Measurements from ENCODE around the gene ABLIM2.

DNA sequence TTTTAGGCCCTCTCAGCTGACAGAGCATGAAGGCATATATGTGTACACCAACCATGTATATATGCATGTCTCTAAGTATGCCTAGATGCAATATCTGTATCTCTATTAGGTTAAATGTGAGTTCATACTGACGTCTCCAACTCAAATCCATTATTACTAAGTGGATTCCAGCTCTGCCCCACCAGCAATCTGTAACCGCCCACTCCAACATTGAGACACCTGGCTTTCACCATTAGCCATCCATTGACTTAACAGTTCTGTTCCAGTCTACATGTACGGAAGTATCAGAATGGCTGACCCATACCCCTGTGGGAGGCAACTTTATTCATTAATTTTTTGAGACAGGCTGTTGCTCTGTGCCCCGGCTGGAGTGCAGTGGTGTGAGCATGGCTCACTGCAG is 25.4 kb upstream of the ABLIM2 start:
- TF ChIP-seq, protein P1, sequence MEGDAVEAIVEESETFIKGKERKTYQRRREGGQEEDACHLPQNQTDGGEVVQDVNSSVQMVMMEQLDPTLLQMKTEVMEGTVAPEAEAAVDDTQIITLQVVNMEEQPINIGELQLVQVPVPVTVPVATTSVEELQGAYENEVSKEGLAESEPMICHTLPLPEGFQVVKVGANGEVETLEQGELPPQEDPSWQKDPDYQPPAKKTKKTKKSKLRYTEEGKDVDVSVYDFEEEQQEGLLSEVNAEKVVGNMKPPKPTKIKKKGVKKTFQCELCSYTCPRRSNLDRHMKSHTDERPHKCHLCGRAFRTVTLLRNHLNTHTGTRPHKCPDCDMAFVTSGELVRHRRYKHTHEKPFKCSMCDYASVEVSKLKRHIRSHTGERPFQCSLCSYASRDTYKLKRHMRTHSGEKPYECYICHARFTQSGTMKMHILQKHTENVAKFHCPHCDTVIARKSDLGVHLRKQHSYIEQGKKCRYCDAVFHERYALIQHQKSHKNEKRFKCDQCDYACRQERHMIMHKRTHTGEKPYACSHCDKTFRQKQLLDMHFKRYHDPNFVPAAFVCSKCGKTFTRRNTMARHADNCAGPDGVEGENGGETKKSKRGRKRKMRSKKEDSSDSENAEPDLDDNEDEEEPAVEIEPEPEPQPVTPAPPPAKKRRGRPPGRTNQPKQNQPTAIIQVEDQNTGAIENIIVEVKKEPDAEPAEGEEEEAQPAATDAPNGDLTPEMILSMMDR (IDR thresholded peaks at IDR 0.05; ENCODE audit: low read length) = no peak
- TF ChIP-seq EZH2 (optimal IDR thresholded peaks at IDR 0.05; ENCODE audit: low read depth, low read length) (no peak), EZH2phosphoT487 (IDR thresholded peaks at IDR 0.05; ENCODE audit: low read length) (no peak)
